Upper lobe of right lung (tissue), 1 donor: ENCODE results near the gene LHFPL2. TPM values are rescaled to one million over a fixed set of nuclear protein-coding genes. Genes with fewer than 3 reads are reported as not detected.

Experiments used
- ATAC-seq: fragments of 200-7000 bp; cut with Tn5 transposase; one replicate; pipeline ENCODE4 v1.9.1; 2020; ENCODE audit warnings: mild to moderate bottlenecking, moderate library complexity
- DNase-seq: peaks from one replicate; pipeline ENCODE4 v3.0.0-alpha.2; 2020
- H3K27ac ChIP-seq: fragments of 200-600 bp; one replicate; pipeline ENCODE4 v1.8.0; 2022
- H3K27me3 ChIP-seq: fragments of 200-600 bp; one replicate; pipeline ENCODE4 v1.8.0; 2022; ENCODE audit warnings: mild to moderate bottlenecking
- H3K36me3 ChIP-seq: fragments of 200-600 bp; one replicate; pipeline ENCODE4 v1.8.0; 2022
- H3K4me1 ChIP-seq: fragments of 200-600 bp; one replicate; pipeline ENCODE4 v1.8.0; 2022
- H3K4me3 ChIP-seq: fragments of 200-600 bp; one replicate; pipeline ENCODE4 v1.8.0; 2022; ENCODE audit warnings: mild to moderate bottlenecking
- H3K9me3 ChIP-seq: fragments of 200-600 bp; one replicate; pipeline ENCODE4 v1.8.0; 2022
- CTCF ChIP-seq: fragments of 200-600 bp; IDR thresholded peaks from one replicate; pipeline ENCODE4 v1.8.0; 2022; ENCODE audit warnings: antibody characterized with exemption
- intact Hi-C: fragments of 100-400 bp; cut with DNase I; formaldehyde crosslinking; loops from one replicate; pipeline ENCODE4 v1.11.0; 2022
- total RNA-seq: library from RNA; stranded (reverse); fragmentation: NEBNext Ultra II Directional; extraction: Animal tissue kit (Norgen Biotek cat#: 25700); gene quantifications from one replicate; pipeline ENCODE4 v1.2.1, GENCODE V29; 2021
- donor health status: DM: no; HTN: yes; CAD: no; lungs with severe emphysema.

LHFPL2 gene
- total RNA-seq, 1 donor from 2014 or later: 41.0 TPM

DNA sequence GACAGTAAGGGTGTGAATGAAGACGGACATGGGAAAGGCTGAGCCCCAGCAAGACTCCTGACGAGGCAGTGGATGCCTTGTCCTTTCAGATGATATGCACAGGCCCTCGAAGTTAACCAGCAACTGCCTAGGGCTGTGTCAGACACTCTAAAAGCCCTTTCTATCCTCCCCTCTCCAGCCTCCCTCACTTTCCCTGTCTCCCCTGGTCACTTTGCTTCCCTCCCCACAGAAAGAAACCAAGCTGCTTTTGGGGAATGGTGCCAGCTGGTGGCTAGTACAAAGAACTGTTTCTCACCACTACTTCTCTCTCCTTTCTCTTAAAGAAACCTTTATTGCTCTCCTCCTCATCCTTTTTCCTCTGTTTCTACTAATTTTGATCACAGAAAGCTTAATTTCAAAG lies 21.4 kb downstream of the LHFPL2 start:
- Histone ChIP-seq H3K4me3 (no peak overlapping the region), H3K4me1 (peaks cover 10% of the 10 kb centered on the region), H3K9me3 (no peaks in the 10 kb centered on the region), H3K36me3 (peaks cover 11% of the 10 kb centered on the region), H3K27me3 (no peaks in the 10 kb centered on the region), H3K27ac (no peak overlapping the region)
- TF ChIP-seq CTCF: peak; percentile 25
- no peak for ATAC-seq
- DNase-seq: no peak
- intact Hi-C loops: no loop called here

GRCh38 chr5:78626009-78626571 lies 22.5 kb downstream of the LHFPL2 start:
- no peak for TF ChIP-seq CTCF
- Histone ChIP-seq H3K9me3 (no peaks in the 10 kb centered on the region), H3K36me3 (peaks cover 1% of the 10 kb centered on the region), H3K4me3 (no peak overlapping the region), H3K27me3 (no peaks in the 10 kb centered on the region), H3K4me1 (peaks cover 10% of the 10 kb centered on the region), H3K27ac (no peak overlapping the region)
- intact Hi-C loops: no loop called here
- no peak for DNase-seq
- peak; percentile 44 for ATAC-seq

DNA sequence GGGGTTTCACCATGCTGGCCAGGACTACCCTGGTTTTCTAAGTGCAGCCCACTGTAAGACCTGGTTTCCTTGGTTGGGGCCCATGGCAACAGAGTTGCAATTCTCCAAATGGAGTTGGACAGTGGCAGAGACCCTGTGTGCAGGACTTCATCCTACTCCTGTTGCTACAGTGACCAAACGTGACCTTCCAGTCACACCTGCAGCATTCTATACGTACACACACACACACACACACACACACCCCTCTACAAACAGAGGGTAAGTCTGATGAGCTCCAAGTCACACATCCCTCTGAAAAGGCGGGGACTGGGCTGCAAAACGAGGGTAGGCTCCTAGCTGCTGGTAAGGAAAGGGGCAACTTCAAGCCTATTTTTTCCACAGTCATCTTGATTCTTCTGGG lies 23.6 kb downstream of the LHFPL2 start:
- DNase-seq (no peak), ATAC-seq (no peak)
- no peak for TF ChIP-seq CTCF
- H3K4me1 ChIP-seq: peaks cover 10% of the 10 kb centered on the region
- H3K27me3 ChIP-seq: no peaks in the 10 kb centered on the region
- H3K9me3 ChIP-seq: no peaks in the 10 kb centered on the region
- no peak overlapping the region for H3K4me3 ChIP-seq
- H3K36me3 ChIP-seq: no peaks in the 10 kb centered on the region
- intact Hi-C loops: no loop called here
- H3K27ac ChIP-seq: no peak overlapping the region

DNA sequence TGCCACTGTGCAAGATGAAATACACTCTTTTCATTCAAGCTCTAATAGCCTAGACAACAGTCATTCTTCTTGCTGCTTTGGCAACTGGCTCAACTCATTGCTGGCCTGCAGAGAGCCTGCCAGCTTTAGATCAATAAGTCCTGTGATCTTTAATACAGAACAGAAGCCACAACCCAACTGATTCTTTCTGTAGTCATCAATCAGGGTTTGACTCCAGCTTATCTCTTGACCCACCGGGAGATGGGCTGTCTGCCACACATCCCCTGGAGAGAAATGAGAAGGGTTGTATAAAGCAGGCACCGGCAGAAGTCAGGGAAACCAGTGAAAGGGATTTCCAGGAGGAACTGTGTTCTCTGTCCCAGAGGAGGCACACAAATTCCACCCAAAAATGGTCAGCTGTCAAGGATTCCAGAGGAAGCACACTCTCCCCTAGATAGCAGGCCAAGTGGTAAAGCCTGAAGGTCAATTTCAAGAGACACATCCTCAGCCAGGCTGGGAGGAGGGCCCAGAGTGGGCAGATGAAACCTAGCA lies 24.5 kb downstream of the LHFPL2 start:
- H3K36me3 ChIP-seq: no peaks in the 10 kb centered on the region
- TF ChIP-seq CTCF: no peak
- intact Hi-C loops: no loop called here
- no peak overlapping the region for H3K4me3 ChIP-seq
- no peak overlapping the region for H3K27ac ChIP-seq
- H3K4me1 ChIP-seq: peaks cover 10% of the 10 kb centered on the region
- H3K9me3 ChIP-seq: no peaks in the 10 kb centered on the region
- DNase-seq (no peak), ATAC-seq (no peak)
- no peaks in the 10 kb centered on the region for H3K27me3 ChIP-seq

DNA sequence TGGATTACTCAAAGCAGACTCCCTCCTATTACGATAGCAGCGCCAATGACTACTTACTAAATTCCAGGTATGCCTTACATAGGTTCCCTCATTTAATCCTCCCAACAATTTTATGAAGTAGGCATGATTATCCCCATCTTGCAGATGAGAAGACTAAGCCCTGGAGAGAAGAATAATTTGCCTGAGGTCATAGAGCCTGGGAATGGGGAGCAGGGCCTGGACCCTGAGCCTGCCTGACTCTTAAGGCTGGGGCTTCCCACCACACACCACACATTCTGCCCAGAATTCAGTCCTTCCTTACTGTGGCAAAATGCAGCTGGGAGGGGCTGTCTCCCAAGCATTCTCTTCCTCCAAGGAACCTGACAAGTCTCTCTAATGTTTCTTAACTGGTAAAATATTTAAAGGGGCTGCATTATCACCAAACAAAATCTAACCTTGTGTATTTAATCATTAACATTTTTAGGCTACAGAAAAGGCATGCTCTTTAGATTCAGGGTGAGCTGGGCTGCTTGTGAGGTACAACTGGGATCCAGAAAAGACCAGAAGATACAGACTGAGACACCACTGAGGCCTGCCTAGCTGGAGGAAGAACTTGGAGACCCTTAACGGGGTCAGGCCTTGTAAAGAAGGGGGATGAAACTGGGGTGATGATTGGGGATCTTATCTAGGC lies 26.1 kb downstream of the LHFPL2 start:
- Histone ChIP-seq H3K27ac (no peak overlapping the region), H3K4me3 (no peak overlapping the region), H3K36me3 (no peaks in the 10 kb centered on the region), H3K27me3 (no peaks in the 10 kb centered on the region), H3K9me3 (no peaks in the 10 kb centered on the region), H3K4me1 (peaks cover 10% of the 10 kb centered on the region)
- no peak for TF ChIP-seq CTCF
- DNase-seq (no peak), ATAC-seq (no peak)
- intact Hi-C loops: no loop called here
